Stimulated activated CD4-positive, alpha-beta T cell treated with anti-CD3 and anti-CD28 coated beads, Interleukin-2, amount 100 ng/mL, for 4 hours (primary cell): ENCODE measurements around the gene PCDHGA4.
A peak's percentile ranks its signal among the peaks of the same experiment; 100 is the strongest.
"Not testable (repeated sequence)": the region's sequence is repeated elsewhere in the genome, so short reads cannot be mapped to it uniquely, and the experiment has no call there.

Experiments used
- DNase-seq: peaks from one replicate; pipeline ENCODE4 v3.0.0-alpha.2; 2020; ENCODE audit warnings: low read depth

PCDHGA4 gene

DNA sequence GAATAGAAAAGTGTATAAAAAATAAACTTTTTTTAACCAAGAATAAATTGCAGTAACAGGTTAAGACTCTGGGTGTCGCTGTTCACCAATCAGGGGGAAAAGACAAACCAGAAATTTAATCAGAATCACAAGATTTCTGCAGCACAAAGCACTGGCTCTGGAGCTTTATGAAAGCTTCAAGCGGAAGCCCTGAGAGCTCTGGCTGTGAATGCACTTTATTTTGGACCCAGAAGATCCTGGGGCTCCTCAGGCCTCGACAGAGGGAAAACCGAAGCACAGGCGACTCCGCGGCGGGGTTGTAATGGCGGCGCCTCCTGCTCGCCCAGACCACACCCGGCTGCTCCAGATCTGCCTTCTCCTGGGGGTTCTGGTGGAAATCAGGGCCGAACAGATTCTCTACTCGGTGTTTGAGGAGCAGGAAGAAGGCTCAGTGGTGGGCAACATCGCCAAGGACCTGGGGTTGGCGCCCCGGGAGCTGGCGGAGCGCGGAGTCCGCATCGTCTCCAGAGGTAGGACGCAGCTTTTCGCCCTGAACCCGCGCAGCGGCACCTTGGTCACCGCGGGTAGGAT lies at the start of gene PCDHGA4:
Gene PCDHGA4, plus strand, starts transcription at position 122 of the 570 bp plus-strand sequence. Its CDS starts 87 bp downstream, at position 209.
- no peak for DNase-seq

GRCh38 chr5:141306630-141307029 lies 48.2 kb upstream of the PCDHGA4 start:
- DNase-seq: no peak

DNA sequence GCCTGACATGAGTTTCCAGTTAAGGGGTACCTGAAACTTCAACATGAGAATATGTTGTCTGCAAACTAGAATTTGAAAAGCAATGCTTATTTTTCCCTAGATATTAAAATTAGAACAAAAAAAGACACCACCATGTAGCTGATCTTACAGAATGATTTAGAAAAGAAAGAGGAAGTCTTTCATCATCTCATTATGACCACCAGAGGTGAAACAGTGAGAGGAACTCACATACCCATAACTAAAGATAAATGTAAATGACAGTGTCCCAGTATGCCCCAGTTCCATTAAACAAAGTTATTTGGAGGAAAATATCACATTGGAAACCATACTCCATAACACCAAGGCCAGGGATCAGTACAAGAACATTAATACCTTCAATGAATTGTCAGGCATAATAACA lies 41.1 kb upstream of the PCDHGA4 start:
- DNase-seq: no peak

DNA sequence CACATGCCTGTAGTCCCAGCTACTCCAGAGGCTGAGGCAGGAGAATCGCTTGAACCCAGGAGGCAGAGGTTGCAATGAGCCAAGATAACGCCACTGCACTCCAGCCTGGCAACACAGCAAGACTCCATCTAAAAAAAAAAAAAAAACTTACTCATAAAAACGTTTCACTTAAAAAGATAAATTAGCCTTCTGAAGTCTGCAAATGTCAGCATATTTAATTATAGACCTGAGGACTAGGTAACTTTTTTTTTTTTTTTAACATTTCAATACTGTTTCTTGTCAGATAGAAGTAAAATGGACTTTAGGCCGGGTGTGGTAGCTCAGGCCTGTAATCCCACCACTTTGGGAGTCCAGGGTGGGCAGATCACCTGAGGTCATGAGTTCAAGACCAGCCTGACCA lies 37.9 kb upstream of the PCDHGA4 start:
- not testable (repeated sequence) for DNase-seq

GRCh38 chr5:141319202-141319601 lies 35.6 kb upstream of the PCDHGA4 start:
- DNase-seq: no peak

- DNase-seq: no peak
These were observed 35.1 kb upstream of the PCDHGA4 start for GRCh38 chr5:141319699-141320098.

- peak; percentile 88 for DNase-seq
These were observed 34.3 kb upstream of the PCDHGA4 start, which contains the start of gene TAF7 for GRCh38 chr5:141320225-141321169. TSS of gene TAF7 (minus strand) at chr5:141320784. CDS start at chr5:141320044, 740 bp downstream.

GRCh38 chr5:141322261-141322660 lies 32.6 kb upstream of the PCDHGA4 start:
- DNase-seq: no peak

- peak; percentile 52 for DNase-seq
These were observed 28.6 kb upstream of the PCDHGA4 start for GRCh38 chr5:141326088-141326854.

DNA sequence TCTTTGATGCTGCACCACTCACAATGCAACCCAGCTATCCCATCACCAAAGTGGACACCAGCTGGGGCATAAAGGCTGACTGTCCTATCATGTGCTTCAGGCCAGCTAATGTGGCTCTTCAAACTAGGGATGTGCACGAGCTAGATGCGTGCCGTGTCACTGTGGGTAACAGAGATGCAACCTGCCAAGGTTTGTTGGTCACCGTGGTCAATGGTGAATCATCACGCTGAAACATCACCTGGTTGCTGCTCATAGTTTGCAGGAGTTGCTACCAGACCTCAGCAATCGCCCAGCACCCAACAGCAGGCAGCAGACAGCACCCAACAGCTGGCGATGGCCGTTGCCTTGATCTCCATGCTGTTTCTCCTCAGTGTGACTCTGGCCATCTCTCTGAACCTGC lies 26.6 kb upstream of the PCDHGA4 start:
- no peak for DNase-seq

DNA sequence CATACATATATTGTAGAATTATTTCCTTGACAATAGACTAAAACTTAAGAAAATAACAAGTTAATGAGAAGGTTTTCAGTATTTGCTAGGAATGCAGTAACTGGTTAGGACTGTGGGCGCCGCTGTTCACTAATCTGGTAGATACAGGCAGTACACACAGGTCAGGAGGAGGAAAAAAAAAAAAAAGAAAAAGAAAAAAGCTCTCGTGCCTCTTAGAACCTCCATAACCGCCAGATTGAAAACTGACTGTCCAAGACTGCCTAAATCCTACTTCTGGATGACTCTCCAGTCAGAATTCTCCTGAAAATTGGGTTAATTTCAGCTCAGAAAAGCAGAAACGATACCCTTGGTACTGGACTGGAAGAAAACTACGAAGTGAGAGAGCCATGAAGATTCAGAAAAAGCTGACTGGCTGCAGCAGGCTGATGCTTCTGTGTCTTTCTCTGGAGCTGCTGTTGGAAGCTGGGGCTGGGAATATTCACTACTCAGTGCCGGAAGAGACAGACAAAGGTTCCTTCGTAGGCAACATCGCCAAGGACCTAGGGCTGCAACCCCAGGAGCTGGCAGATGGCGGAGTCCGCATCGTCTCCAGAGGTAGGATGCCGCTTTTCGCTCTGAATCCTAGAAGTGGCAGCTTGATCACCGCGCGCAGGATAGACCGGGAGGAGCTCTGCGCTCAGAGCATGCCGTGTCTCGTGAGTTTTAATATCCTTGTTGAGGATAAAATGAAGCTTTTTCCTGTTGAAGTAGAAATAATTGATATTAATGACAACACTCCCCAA lies 24.3 kb upstream of the PCDHGA4 start, which contains the start of gene PCDHGA1:
Gene PCDHGA1, plus strand, starts transcription at position 216 of the 782 bp plus-strand sequence.
- no peak for DNase-seq

GRCh38 chr5:141332571-141332970 lies 22.2 kb upstream of the PCDHGA4 start:
- not testable (repeated sequence) for DNase-seq

- no peak for DNase-seq
These were observed 16.1 kb upstream of the PCDHGA4 start, which contains the start of gene PCDHGA2 for GRCh38 chr5:141338538-141339306. TSS of gene PCDHGA2 (plus strand) at chr5:141338760.

DNA sequence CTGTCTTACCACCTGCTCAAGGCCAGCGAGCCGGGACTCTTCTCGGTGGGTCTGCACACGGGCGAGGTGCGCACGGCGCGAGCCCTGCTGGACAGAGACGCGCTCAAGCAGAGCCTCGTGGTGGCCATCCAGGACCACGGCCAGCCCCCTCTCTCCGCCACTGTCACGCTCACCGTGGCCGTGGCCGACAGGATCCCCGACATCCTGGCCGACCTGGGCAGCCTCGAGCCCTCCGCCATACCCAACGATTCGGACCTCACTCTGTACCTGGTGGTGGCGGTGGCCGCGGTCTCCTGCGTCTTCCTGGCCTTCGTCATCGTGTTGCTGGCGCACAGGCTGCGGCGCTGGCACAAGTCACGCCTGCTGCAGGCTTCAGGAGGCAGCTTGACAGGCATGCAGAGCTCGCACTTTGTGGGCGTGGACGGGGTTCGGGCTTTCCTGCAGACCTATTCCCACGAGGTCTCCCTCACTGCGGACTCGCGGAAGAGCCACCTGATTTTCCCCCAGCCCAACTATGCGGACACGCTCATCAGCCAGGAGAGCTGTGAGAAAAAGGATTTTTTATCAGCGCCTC lies 14.0 kb upstream of the PCDHGA4 start:
- DNase-seq: not testable (repeated sequence)

DNA sequence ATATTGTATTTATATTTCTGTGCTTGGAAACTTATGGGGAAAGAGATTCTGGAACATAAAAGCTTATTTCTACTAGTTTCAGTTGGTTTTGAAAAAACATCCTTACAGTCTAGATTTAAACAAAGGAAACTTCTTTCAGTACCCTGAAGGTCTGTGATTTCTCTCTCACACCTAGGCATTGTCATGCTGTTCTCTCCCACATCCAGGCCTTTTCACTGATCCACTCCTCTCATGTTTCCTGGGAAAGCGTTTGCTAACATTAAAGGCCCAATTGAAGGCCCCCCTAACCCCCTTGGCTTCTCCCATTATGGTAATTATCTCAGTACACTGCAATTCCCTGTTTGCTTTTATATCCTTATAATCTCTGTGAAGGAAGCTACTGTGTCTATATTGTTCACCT lies 12.0 kb upstream of the PCDHGA4 start:
- DNase-seq: no peak

DNA sequence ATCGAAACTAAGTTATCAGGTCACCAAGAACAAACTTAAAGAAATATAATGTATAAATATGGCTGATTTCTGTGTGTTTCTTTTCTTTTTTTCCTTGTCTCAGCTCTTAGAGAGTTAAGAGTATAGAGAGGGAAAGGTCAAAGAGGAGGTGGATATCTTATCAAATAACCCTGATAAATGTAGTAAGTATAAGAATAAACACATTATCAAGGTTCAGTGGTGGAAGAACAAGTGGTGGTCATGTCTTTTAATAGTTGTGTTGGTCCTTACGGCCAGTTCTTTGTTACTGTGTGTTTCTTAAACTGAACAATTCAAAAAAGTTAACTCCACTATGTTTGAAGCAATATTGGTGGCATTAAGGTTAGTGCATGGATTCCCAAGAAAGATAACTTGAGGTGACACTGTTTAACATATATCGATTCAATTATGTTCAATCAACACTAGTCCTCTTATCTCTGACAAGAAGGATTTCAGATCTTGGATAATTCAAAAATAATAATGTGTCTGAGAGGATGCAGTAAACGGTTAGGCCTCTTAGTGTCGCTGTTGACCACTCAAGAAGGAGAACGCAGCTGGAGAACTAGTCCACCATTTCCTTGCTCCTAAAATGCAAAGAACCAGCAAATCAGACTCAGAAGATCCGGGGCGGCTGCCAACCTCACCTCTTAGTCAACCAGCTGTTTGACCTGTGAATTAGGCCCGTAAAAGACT lies 11.4 kb upstream of the PCDHGA4 start, which contains the start of gene PCDHGA3:
Gene PCDHGA3, plus strand, starts transcription at position 588 of the 711 bp plus-strand sequence. CDS start 205 bp downstream, outside the sequence.
- no peak for DNase-seq

DNA sequence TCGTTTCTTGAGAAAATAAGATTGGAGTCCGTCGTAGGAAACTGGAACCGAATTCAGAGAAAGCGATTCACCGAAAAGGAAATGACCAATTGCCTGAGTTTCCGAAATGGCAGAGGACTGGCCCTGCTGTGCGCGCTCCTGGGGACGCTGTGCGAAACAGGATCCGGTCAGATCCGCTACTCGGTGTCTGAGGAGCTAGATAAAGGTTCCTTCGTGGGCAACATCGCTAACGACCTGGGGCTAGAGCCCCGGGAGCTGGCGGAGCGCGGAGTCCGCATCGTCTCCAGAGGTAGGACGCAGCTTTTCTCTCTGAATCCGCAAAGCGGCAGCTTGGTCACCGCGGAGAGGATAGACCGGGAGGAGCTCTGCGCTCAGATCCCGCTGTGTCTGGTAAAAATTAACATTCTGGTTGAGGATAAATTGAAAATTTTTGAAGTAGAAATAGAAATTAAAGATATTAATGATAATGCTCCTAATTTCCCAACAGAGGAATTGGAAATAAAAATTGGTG lies 10.8 kb upstream of the PCDHGA4 start:
- DNase-seq: no peak

- DNase-seq: no peak
These were observed 9.5 kb upstream of the PCDHGA4 start for GRCh38 chr5:141345327-141345726.

GRCh38 chr5:141346017-141346416 lies 8.8 kb upstream of the PCDHGA4 start:
- DNase-seq: not testable (repeated sequence)
